HFFc6 (cell line): ENCODE measurements around the gene TMEM219. TPM values are rescaled to one million over a fixed set of nuclear protein-coding genes. Genes with fewer than 3 reads are reported as not detected.

Experiments
- DNase-seq: peaks from one replicate; pipeline ENCODE4 v3.0.0-alpha.2; 2018
- H3K27ac Mint-ChIP-seq: 2 replicates; pipeline ENCODE4 v1.8.0; 2020; ENCODE audit warnings: mild to moderate bottlenecking, mixed read lengths
- H3K27me3 Mint-ChIP-seq: 2 replicates; pipeline ENCODE4 v1.8.0; 2021; ENCODE audit warnings: mild to moderate bottlenecking, moderate library complexity, mixed read lengths; ENCODE audit not compliant: insufficient read depth
- H3K36me3 Mint-ChIP-seq: 2 replicates; pipeline ENCODE4 v1.8.0; 2021; ENCODE audit warnings: low read depth, mixed read lengths
- H3K4me1 Mint-ChIP-seq: 2 replicates; pipeline ENCODE4 v1.8.0; 2020; ENCODE audit warnings: low read depth, mixed read lengths
- H3K4me3 Mint-ChIP-seq: 2 replicates; pipeline ENCODE4 v1.8.0; 2020; ENCODE audit warnings: mild to moderate bottlenecking, moderate library complexity, mixed read lengths
- H3K9me3 Mint-ChIP-seq: 2 replicates; pipeline ENCODE4 v1.8.0; 2020; ENCODE audit warnings: mild to moderate bottlenecking, mixed read lengths
- CTCF ChIP-seq: fragments of 200-600 bp; sonication (generic); IDR thresholded peaks from 2 replicates; pipeline ENCODE4 v1.5.0; 2021; ENCODE audit warnings: antibody characterized with exemption, mild to moderate bottlenecking
- total RNA-seq, 6 experiments: library from RNA; stranded (reverse); fragmentation: NEBNext Ultra II Directional; extraction: Animal tissue kit (Norgen Biotek cat#: 25700); gene quantifications; 2 replicates in 1 of 6; 3 replicates in 5 of 6; pipeline ENCODE4 v1.2.3, GENCODE V29; 2021

TMEM219 gene
- total RNA-seq, 6 experiments from 2014 or later: 105 to 122 (median 110) TPM

DNA sequence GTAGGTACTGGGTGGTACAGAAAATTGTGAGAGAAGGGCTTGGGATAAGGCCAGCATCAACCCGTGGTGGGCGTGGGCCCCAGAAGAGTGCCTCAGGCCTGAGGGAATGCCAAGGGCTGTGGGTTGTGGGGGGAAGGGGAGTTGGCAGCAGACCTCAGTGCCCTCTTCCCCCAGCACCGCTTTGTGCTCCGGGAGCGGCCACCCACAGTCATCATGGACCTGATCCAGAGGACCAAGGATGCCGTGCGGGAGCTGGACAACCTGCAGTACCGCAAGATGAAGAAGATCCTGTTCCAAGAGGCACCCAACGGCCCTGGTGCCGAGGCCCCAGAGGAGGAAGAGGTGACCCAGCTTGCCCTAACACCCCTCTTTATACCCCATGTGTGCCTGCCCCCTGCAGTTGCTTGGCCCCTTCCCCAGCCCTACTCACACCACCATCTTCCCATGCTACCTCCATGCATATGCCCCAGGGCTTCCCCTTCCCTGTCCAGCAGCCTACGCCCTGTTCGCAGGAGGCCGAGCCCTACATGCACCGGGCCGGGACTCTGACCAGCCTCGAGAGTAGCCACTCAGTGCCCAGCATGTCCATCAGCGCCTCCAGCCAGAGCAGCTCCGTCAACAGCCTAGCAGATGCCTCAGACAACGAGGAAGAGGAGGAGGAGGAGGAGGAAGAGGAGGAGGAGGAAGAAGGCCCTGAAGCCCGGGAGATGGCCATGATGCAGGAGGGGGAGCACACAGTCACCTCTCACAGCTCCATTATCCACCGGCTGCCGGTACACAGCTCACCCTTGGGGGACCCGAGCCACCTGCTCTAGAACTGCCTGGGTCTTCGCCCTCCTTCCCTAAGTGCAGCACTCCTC is 20.9 kb downstream of the TMEM219 start:
- Mint-ChIP-seq H3K9me3 (no peaks in the 10 kb centered on the region), H3K27me3 (no peaks in the 10 kb centered on the region; the same call in 1 of the 2 replicates), H3K4me3 (no peak overlapping the region), H3K4me1 (peaks cover 7% of the 10 kb centered on the region), H3K36me3 (peaks cover 26% of the 10 kb centered on the region), H3K27ac (no peak overlapping the region; the same call in 1 of the 2 replicates)
- DNase-seq: no peak
- no peak for TF ChIP-seq CTCF

- Mint-ChIP-seq H3K27ac (peak overlapping the region; percentile 80), H3K4me1 (peaks cover 7% of the 10 kb centered on the region), H3K27me3 (no peaks in the 10 kb centered on the region; the same call in 1 of the 2 replicates), H3K9me3 (no peaks in the 10 kb centered on the region), H3K4me3 (no peak overlapping the region), H3K36me3 (peaks cover 30% of the 10 kb centered on the region)
- peak; percentile 50 for DNase-seq
- no peak for TF ChIP-seq CTCF
Observed at GRCh38 chr16:29983420-29984136, 21.7 kb downstream of the TMEM219 start.

DNA sequence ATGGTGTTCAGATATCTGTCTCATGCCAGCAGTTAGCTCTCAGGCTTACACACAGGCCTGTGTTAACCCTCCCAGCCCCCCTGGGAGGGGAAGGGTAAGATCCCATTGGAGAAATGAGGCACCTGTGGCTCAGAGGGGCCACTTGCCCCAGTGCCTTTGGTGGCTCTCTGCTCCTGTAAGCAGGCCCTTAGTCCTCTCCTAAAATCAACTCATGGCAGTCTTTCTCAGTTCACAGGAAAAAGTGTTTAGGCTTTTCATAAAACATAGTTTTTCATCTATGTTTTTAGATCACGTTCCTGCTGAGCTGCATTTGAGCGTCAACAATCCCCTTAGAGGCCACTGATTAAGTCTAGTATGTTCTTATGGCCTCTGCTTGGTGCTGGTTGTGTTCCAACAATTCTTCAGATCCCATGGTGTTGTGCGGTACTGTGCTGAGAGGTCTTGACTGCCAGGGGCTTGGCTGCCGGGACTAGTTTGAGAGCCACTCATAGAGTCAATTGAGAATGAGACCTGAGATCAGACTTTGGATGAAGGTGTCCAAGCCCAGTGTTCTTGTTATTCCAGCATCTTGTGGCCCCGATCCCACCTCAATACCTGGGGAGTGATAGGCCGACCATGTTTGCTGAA is 22.4 kb downstream of the TMEM219 start:
- Mint-ChIP-seq H3K36me3 (peaks cover 26% of the 10 kb centered on the region), H3K4me1 (peaks cover 7% of the 10 kb centered on the region), H3K4me3 (no peak overlapping the region), H3K27me3 (no peaks in the 10 kb centered on the region; the same call in 1 of the 2 replicates), H3K27ac (peak overlapping the region; percentile 80; the same call in 1 of the 2 replicates), H3K9me3 (no peaks in the 10 kb centered on the region)
- DNase-seq: no peak
- TF ChIP-seq CTCF: no peak

DNA sequence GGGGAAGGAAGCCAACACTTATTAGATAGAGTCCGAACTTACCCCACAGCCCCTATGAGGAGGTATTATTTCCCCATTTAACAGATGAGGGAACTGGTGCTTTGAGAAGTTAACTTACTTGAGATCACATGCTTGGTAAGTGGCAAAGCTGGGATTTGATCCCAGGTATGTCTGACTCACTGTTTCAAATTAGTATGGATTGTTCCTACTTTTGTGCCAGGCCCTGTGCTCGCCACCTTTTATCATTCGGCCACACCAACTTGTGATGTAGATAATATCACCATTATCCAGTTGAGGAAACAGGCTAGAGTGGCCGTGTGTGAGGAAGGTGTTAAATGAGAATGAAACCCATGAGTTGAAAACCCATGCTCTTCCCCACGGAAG is 22.9 kb downstream of the TMEM219 start:
- Mint-ChIP-seq H3K27me3 (no peaks in the 10 kb centered on the region; the same call in 1 of the 2 replicates), H3K36me3 (peaks cover 26% of the 10 kb centered on the region), H3K27ac (no peak overlapping the region), H3K4me3 (no peak overlapping the region), H3K9me3 (no peaks in the 10 kb centered on the region), H3K4me1 (peaks cover 7% of the 10 kb centered on the region)
- TF ChIP-seq CTCF: no peak
- DNase-seq: no peak

GRCh38 chr16:29985271-29985811 is 23.5 kb downstream of the TMEM219 start:
- TF ChIP-seq CTCF: no peak
- no peak overlapping the region for H3K4me3 Mint-ChIP-seq
- DNase-seq: no peak
- peaks cover 26% of the 10 kb centered on the region for H3K36me3 Mint-ChIP-seq
- peaks cover 7% of the 10 kb centered on the region for H3K4me1 Mint-ChIP-seq
- H3K27ac Mint-ChIP-seq: no peak overlapping the region
- H3K27me3 Mint-ChIP-seq: no peaks in the 10 kb centered on the region; the same call in 1 of the 2 replicates
- H3K9me3 Mint-ChIP-seq: no peaks in the 10 kb centered on the region
